HG02981 (cell line): ENCODE measurements around the gene CPNE2.

Source experiments
- ATAC-seq: cut with Tn5 transposase; IDR thresholded peaks from one replicate; pipeline ENCODE4 v1.9.1; 2021; ENCODE audit warnings: mild to moderate bottlenecking, moderate library complexity; ENCODE audit not compliant: unreplicated experiment

Gene CPNE2

DNA sequence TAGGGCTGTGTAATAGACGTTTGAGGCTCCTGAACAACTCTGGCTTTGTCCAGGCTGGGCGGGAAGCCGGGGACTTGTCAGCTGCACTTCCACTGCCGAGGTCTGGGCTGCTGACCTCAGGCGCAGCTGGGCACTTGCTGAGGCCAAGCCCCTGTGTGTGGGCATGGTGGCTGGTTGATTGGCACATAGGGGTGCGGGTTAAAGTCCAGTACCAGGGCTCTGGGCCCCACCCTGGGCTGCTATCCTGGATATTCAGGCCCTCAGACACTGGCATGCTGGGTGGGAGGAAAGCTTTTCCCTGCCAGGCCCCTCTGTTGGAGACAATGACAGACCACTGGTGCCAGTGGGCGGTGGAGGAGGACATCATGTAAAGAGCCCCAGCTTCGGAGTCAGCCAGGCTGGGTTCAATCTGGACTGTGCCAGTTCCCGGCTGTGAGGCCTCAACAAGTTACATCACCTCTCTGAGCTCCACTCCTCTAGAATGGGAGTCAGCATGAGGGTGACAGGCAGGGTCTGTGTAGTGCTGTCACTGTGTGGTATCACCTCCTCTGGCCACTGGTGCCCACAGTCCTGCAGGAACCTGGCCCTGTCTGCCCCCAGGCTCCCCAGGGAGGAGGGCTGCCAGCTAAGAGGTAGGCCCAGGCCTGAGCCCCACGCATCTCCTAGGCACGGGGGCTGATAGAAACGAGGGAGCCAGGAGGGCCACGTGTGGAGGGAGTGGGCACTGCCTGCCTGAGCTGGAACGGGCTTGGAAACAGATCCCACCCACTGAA is 51.0 kb downstream of the CPNE2 start:
- ATAC-seq: no peak

DNA sequence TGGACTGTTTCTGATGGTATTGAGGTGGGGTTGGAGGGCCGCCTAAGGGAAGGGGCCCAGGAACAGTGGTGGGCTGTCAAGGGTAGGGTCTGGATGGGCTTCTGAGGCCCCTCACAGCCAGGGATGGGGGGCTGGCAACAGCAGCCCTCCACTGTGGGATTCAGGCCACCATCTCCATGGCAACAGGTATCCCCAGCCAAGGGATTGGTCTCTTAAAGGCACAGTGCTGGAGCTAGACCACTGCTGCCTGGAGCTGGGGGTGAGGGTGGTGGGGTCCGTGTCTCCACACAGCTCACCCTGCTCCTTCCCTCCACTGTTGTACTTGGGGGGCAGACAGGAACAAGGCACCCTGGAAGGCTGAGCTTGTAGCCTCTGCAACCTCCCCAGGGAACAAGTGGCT is 51.6 kb downstream of the CPNE2 start:
- ATAC-seq: no peak

DNA sequence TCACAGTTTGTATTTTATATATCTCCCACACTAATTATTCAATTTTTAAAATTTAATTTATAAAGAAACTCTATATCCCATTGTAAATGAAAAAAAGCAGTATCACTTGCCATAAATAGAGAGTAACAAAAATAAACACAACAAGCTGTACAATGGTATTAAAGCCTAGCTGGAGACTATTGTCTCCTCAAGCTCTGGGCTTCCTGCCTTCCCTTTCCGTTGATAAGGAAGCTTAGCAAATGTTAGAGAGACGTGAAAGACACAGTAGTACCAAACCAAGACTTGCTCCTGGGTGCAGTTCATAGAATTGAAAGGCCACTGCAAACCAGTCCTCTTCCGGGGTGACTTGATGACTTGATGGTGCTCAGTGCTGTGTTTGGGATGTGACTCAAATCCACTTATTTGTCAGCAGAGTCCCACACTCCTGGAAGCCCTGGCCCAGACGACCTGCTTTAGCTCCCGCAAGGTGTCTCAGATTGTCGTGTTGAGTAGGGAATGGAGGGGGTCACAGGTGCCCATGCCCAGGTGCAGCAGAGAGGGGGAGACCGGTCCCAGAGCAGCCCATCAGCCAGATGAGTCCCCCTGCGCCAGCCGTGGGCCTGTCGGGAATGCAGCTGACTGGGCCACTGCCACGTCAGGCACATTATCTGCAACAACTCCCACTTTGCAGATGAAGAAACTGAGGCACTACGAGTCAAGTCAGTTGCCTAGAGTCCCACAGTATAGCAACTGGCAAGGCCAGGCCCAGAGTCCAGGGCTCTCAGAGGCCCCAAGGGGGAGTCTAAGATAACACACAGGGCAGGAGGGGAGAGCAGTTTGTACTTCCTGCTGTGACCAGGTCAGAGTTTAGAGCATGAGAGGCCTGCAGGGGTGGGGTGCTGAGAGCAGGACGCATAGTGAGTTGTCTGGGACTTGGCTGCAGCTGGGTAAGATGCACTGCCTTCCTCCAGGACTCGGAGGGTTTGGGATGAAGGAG is 53.0 kb downstream of the CPNE2 start:
- no peak for ATAC-seq

DNA sequence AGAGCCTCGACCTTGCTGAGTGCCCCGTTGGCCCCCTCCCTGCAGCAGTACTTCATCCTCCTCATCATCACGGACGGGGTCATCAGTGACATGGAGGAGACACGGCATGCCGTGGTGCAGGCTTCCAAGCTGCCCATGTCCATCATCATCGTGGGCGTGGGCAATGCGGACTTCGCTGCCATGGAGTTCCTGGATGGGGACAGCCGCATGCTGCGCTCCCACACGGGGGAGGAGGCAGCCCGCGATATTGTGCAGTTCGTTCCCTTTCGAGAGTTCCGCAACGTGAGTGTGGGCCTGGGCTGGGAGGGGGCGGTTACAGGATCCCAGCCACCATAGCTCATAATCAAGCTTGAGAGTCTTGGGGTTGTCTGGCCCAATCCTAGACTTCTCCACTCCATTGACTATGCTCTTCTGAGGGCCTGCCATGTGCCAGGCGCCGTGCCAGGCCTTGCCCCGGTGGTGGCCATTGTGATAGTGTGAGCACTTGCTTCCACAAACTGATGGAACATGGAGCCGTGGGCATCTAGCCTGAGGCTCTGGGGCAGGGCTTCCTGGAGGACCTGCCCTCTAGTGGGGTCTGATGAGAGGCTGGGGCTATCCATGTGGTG is 53.8 kb downstream of the CPNE2 start:
- no peak for ATAC-seq

DNA sequence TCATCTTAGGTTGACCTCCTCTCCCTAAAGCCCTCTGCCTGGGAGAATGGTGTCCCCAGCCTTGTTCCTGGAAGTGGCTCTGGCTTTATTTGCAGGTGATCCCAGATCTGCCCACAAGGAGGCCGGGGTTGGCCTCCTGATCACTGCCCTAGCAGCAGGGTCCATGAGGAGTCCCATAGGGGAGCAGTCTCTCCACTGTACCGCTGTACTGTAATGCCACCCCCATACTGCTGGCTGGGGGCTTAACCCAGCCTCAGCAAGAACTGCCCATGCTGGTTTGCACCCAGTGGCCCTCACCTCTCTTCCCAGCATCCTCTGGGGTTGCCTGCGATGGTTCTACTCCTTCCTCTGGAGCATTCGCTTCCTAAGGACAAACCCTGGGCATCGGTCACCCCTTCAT is 54.4 kb downstream of the CPNE2 start:
- ATAC-seq: no peak

DNA sequence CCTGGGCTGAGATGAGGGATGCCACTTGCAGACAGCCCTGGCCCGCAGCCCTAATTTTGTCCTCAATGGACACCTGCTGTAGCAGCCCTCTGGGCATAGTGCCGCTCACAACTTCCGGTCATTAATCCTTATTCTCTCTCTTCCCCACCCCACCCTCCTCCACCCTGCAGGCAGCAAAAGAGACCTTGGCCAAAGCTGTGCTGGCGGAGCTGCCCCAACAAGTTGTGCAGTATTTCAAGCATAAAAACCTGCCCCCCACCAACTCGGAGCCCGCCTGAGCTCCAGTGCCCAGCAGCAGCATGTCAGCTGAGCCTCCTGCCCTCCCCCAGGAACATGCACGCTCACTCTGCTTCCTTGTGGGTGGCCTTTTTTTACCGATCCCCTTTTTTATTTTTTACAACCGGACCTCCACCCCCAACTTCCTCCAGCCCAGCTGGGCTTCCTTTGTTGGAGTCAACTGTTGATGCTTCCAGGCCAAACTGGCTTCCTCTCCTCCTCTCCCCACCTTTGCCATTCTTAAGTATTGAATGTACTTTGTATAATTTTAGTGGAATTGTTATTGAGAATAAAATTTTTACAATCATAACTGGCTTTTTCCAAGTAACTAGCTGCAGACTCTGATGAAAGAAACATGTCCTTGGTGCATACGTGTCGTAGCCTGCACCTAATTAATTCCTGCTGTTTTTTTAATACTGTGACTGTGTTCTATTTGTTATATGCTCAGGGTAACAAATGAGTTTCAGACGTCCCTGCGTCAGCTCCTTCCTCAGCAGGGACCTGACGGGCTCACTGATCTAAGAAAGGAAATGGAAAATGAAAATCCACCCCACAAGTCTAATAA is 55.2 kb downstream of the CPNE2 start:
- ATAC-seq: no peak

DNA sequence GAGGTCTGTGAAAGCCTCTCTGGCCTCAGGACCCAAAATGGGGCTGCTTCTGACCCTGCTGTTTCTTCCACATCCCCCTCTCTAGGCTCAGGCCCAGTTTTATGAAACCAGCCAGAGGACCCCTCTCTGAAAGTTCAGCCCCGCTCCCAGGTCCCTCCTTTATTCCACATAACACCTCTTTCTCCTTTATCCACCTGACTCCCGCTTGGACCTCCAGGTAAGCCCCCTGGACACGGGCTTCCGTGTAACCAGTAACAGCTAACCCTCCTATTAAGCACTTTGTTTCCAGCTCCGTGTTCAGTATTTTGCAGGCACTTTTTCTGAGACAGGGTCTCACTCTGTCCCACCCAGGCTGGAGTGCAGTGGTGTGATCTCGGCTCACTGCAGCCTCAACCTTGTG is 56.1 kb downstream of the CPNE2 start:
- ATAC-seq: no peak

DNA sequence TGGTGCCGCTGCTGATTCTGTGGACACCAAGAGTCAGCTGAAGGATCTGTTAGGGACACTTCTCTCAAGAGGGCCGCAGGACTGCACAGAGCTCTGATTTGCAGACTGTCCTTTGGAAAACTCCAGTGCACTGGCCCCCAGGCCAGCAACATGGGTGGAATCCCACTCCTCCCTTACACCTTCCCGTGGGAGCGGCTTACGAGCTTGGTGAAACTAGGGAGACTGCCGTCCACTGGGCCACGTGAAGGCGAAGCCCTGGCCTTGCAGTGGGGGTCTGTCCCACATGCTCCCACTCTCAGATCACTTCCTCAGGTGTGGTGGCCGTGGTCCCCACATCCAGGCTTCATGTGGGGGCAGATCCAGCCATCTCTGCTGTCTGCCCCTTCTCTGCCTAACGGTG is 57.0 kb downstream of the CPNE2 start:
- ATAC-seq: no peak

DNA sequence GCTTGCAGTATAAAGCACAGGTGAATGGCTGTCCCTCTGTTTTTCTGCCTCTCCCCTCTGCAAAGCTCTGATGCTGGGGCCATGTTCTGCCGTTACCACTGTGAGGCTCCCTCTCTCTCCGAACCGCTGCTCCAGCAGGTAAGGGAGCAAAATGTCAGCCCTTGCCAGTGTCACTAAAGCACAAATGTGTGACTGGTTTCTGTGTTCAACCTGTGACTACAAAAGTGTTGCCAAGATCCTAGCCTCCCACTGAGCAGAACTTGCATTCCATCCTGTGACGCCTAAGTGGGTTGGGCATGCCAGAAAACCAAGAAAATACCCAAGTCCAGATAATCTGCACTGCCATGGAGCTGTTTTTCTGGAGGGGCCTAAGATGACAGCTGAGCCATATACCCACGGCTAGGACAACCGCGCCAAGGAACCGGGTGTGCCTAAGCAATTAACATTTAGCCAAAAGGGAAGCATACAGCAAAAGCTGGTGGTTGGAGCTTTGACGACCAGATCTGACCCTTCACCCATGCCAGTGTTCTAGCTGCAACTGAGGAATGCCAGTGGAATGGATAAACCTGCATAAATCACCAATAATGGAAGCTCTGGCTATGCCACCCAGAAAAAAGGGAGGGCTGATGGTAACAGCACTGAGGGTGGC is 58.4 kb downstream of the CPNE2 start:
- ATAC-seq: no peak

DNA sequence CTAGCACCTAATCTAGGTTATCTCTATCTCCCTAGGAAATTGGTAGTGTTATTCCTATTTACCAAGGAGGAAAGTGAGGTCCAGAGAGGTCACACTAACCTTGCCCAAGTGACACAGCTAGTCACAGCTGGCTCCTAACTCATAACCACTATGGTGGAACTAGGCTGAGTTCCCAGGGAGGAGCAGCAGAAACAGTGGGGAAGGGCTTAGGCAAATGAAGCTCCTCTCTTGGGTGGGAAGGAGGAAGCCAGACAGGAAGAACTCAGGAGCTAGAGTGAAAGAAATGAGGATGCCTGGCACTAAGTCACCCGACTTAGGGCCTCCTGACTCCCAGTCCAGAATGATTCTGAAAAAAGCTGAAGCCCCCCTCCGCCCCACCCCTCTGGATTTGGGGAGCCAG is 59.0 kb downstream of the CPNE2 start:
- ATAC-seq: no peak

DNA sequence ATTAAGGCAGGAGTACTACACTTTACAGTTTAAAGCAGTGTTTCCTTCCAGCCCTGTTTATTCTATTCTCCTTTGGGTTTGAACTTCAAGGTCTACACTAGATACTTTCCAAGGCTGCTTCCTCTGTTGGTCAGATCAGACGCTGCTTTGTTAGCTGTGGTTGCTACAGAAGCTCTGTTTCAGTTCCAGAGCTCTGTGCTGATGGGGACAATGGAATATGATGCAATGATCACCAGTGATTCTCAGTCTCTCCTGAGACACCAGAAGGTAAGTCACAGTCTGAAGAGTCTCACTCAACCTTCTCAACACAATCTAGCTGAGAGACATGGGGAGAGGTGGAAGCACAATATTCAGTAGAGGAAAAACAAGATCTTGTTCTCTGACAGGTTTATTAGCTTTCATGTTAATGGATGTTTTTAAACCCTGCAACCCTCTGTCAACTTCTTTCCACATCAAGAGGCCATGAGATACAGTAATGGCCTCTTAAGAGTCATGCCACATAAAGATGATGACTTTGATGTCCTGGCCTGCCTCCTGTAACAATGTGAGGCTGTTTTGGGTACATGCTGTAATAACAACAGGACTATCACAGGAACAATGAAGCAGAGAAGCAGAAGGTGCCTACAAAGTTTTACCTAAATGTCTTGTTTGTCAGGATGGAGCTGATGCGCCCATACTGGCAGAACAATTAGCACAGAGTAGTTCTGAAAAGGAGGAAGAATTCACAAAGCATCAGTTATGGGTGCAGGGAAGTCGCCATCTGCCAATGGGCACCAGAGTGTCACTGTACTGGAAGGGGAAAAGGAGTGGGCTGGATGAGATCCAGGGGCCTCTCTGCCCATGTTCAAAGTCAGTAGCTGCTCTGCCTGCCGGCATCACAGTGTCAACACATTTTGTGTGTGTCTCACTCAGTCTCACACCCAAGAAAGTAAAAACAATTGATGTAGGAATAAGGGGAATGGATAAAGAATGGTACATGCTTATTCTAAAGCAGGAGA is 60.0 kb downstream of the CPNE2 start:
- no peak for ATAC-seq

DNA sequence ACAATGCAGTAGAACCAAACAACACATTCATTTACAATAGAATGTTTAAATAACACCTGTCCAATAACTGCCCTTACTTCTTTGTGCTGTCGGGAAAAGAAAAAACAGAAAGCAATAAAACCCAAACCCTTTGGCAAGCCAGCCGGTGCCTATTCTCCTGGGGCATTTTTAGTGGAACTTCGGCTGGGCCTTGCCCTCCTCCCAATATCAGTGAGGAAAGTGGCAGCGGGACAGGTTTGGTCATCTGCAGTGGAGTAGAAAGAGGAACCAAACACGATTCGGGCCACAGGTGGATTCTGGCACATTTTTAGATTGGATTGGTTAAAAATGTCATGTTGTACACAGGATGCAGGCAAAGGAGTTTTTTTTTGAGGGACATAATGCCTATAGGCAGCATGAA is 61.5 kb downstream of the CPNE2 start:
- ATAC-seq: no peak

DNA sequence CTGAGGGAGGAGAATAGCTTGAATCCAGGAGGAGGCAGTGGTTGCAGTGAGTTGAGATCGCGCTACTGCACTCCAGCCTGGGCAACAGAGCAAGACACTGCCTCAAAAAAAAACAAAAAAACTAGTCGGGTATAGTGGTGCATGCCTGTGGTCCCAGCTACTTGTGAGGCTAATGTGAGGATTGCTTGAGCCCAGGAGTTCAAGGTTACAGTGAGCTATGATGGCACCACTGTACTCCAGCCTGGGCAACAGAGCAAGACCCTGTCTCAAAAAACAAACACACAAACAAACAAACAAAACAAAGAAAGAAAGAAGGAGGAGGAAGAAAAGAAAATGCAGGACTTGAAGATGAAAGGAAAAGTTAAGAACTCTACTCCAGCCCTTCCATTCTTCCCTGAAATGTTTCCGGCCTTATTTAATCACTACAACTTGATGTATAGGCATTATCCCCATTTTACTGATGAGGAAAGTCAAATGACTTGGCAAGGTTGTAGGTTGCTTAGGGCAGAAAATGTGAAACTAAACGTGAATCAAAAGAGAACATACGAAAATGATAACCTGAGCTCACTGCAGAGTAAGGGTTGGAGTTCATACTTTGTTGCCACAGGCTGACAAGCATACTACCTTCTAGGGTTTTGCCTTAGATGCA is 63.4 kb downstream of the CPNE2 start:
- no peak for ATAC-seq

DNA sequence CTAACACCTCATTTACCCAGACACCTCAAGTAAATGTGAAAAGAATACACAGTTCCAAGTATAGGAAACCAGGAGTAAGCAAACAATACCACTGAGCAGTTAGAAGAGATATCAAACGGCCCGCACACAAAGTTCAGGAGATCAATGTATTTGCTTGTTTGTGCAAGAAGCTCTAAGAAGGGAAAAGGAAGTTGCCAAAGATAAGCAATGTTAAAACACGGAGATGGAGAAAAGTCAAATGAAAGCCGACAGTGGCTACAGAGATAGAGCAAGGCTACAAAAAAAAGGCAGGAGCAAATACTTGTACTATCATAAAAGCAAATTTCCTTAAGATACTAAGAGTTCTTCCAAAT is 63.9 kb downstream of the CPNE2 start:
- ATAC-seq: no peak

DNA sequence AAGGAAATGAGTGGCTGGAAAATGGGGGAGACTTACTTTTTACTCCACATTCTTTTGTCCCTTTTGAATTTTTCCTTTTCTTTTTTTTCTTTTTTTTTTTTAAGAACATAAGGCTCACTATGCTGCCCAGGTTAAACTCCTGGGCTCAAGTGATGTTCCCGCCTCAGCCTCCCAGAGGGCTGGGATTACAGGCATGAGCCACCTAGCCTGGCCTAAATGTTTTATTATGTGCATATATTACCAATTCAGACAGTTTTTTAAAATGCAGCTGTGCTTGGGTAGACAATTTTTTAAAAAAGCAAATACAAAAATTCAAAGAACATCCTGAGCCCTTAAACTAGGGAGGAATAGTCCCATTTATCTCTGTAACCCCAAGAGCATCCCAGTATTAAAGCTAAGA is 65.2 kb downstream of the CPNE2 start:
- no peak for ATAC-seq

DNA sequence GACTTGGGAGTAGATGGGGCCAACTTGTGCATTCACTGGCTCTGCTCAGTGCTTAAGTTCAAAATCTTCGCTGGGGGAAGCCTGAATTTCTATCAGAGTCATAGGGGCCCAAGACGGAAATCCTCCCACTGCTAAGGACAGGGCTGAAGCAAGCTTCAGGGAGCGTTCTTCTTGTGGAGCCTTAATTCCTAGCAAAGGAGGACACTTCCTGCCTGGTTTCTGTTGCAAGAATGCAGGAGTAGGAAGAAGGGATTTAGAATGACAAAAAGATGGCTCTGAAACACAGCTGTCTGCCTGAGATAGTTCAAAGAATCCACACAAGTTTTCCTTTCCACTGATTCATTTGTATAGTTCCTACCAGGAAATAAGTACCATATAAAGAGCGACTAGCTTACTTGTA is 67.1 kb downstream of the CPNE2 start:
- ATAC-seq: no peak

DNA sequence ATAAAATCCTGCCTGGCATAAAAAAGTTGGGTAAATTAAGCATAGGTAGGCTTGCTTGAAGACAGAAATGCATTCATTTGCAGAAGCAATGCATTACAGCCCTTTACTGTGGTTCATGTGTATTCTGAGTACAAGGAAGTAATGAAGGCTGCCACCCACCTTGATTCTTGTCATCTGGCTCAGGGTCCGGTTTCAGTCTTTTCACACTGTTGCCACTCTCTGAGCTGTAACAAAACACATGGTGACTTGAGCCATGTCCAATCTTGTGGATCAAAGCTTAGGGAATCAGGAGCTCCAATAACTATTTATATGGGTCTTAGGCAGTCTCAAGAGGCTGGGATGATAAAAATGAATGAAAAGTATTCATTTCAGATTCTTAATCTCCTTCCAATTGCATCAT is 71.5 kb downstream of the CPNE2 start:
- ATAC-seq: no peak

DNA sequence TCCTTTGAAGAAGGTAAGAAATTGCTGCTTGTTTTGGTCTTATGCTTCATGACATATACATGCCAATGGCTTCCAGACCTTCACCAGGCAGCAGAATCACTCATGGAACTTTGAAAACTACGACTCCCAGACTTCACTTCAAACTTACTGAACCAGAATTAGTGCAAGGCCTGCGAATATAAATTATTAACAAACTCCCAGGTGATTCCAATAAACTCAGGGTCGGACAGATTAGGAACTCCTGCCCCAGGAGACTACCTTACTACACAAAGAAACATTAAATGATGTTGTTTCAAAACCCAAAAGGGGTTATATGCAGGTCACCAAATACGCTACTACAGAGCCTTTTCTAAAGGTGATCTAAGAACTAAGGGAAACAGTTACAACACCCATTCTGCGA is 73.1 kb downstream of the CPNE2 start:
- no peak for ATAC-seq

DNA sequence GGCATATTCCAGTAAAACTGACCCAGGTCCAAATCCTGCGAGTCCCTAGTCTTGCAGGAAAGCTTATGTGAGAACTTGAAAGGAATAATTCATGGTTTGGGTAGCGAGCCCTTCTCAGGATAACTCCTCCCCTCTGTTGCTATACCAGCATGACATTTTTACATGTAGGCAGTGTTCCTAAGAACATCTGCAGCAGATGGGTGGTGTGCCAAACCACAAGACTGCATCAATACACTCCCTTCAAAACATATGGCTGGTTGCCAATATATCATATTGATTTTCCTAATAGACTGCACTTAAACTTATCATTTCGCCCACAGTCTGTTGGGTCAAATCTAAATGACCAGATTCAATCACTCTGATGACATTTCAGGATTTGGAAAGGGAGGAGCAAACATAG is 73.6 kb downstream of the CPNE2 start:
- ATAC-seq: no peak
